A549 treated with GW870086 at 1 μM for 4 hours (cell line): ENCODE results near the gene MED1. TPM values are rescaled to one million over a fixed set of nuclear protein-coding genes. Genes with fewer than 3 reads are reported as not detected.

Experiments
- total RNA-seq: library from RNA; stranded (reverse); fragments of 200-300 nt; extraction: Qiagen RNA extraction; gene quantifications from 5 replicates; pipeline ENCODE4 v1.2.3, GENCODE V29; 2022; ENCODE audit warnings: low read depth

The MED1 gene, protein sequence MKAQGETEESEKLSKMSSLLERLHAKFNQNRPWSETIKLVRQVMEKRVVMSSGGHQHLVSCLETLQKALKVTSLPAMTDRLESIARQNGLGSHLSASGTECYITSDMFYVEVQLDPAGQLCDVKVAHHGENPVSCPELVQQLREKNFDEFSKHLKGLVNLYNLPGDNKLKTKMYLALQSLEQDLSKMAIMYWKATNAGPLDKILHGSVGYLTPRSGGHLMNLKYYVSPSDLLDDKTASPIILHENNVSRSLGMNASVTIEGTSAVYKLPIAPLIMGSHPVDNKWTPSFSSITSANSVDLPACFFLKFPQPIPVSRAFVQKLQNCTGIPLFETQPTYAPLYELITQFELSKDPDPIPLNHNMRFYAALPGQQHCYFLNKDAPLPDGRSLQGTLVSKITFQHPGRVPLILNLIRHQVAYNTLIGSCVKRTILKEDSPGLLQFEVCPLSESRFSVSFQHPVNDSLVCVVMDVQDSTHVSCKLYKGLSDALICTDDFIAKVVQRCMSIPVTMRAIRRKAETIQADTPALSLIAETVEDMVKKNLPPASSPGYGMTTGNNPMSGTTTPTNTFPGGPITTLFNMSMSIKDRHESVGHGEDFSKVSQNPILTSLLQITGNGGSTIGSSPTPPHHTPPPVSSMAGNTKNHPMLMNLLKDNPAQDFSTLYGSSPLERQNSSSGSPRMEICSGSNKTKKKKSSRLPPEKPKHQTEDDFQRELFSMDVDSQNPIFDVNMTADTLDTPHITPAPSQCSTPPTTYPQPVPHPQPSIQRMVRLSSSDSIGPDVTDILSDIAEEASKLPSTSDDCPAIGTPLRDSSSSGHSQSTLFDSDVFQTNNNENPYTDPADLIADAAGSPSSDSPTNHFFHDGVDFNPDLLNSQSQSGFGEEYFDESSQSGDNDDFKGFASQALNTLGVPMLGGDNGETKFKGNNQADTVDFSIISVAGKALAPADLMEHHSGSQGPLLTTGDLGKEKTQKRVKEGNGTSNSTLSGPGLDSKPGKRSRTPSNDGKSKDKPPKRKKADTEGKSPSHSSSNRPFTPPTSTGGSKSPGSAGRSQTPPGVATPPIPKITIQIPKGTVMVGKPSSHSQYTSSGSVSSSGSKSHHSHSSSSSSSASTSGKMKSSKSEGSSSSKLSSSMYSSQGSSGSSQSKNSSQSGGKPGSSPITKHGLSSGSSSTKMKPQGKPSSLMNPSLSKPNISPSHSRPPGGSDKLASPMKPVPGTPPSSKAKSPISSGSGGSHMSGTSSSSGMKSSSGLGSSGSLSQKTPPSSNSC (N-terminal part only)
- 24.9 to 35.6 TPM (median 30.5 TPM) in 5 replicates for total RNA-seq

GRCh38 chr17:39450847-39451581 is at the start of gene MED1:
MED1 (minus strand) TSS chr17:39451263; CDS start chr17:39451062, 201 bp downstream.

DNA sequence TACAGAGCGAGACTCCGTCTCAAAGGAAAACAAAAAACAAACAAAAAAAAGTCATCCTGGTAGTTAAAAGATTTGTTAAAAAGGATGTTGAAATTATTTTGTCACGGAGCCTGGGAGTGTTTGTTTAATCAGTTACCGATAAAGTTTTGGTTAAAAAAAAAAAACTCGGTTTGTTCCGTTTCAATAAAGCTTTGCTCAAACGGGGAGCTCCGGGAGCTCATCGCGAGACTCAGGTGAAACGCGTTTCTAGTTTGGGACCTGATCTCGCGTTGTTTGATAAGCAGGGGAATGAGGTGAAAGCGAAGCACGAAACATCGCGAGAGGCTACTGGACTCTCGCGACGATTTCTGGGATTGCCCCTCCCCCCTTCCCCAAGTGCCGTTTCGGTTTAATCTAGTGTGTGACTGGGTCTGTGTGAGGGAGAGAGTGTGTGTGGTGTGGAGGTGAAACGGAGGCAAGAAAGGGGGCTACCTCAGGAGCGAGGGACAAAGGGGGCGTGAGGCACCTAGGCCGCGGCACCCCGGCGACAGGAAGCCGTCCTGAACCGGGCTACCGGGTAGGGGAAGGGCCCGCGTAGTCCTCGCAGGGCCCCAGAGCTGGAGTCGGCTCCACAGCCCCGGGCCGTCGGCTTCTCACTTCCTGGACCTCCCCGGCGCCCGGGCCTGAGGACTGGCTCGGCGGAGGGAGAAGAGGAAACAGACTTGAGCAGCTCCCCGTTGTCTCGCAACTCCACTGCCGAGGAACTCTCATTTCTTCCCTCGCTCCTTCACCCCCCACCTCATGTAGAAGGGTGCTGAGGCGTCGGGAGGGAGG is 10.3 kb upstream of the MED1 start, which contains the start of gene CDK12:
TSS of gene CDK12 (plus strand) at position 374 of the 813 bp plus-strand sequence. CDS start 586 bp downstream, outside the sequence.

DNA sequence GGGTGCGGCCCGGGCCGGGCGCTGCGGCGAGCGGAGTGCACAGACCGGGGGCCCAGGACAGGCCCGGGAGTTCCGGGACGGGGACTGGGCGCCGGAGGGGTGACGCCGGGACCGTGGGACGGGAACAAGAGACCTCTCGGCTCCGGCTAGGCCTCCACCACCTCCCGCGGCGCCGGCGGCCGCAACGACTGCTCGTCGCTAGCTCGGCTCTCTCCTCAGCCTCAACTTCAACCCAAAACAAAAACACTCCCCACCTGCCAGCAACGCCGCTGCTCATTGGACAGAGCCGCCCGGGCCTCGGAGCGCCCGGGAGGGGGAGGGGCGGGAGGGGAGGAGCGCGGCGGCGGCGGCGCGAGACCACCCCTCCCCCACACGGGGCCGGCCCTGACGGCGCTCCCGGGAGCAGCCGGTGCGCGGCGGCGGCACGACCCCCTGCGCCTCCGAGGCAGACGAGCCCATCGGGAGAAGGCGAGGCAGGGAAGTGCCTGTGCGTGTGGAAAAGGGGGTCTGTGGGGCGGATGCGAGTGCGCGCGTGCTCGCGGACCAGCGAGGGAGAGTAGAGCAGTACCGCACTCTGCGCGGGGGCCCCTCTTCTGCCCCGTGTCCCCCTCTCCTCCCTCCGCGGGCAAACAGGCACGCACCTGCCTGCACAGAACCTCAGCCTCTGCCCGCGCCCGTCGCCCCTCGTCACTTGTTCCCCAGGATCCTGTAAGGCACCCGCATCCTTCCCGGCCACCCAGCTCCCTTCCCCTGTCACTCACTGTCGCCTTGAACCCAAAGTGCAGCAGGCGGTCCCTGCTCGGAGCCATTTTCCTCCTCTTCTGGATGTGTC is 49.4 kb downstream of the MED1 start, which contains the start of gene FBXL20:
TSS of gene FBXL20 (minus strand) at position 215 of the 832 bp plus-strand sequence. CDS start 224 bp downstream, outside the sequence.

Other genes with a start within 250 kb of the MED1 start
- gene STAC2, start 225.3 kb downstream of the MED1 start, total RNA-seq, result 0.81 to 1.7 TPM (median 1.3 TPM) in 5 replicates
- gene FBXL20, start 49.6 kb downstream of the MED1 start, total RNA-seq, result 6.3 to 7.8 TPM (median 7.3 TPM) in 5 replicates
- 28.2 to 40.5 TPM (median 36.3 TPM) in 5 replicates for gene CDK12, start 10.2 kb upstream of the MED1 start, total RNA-seq
- not detected in 5 replicates for gene NEUROD2, start 156.7 kb upstream of the MED1 start, total RNA-seq
- 0.14 TPM in 1 of 5 replicates, not detected in the others for gene PPP1R1B, start 175.7 kb upstream of the MED1 start, total RNA-seq
- gene STARD3, start 185.9 kb upstream of the MED1 start, total RNA-seq, result 52.3 to 59.0 TPM (median 54.0 TPM) in 5 replicates
- gene TCAP, start 214.1 kb upstream of the MED1 start, total RNA-seq, result 0.72 to 1.5 TPM (median 1.1 TPM) in 5 replicates
- 0.20 to 0.23 TPM in 2 of 5 replicates, not detected in the others for gene PNMT, start 217.2 kb upstream of the MED1 start, total RNA-seq
- 6.6 to 8.9 TPM (median 8.5 TPM) in 5 replicates for gene PGAP3, start 236.8 kb upstream of the MED1 start, total RNA-seq
- 25.6 to 35.1 TPM (median 32.4 TPM) in 5 replicates for gene ERBB2, start 248.8 kb upstream of the MED1 start, total RNA-seq